GM19238 (cell line): ENCODE results near the gene GRIK4.
"Not testable (repeated sequence)": the region's sequence is repeated elsewhere in the genome, so short reads cannot be mapped to it uniquely, and the experiment has no call there.

Source experiments
- DNase-seq: peaks from one replicate; pipeline ENCODE4 v3.0.0; 2011; ENCODE audit warnings: low spot score; ENCODE audit not compliant: insufficient read length

The GRIK4 gene

DNA sequence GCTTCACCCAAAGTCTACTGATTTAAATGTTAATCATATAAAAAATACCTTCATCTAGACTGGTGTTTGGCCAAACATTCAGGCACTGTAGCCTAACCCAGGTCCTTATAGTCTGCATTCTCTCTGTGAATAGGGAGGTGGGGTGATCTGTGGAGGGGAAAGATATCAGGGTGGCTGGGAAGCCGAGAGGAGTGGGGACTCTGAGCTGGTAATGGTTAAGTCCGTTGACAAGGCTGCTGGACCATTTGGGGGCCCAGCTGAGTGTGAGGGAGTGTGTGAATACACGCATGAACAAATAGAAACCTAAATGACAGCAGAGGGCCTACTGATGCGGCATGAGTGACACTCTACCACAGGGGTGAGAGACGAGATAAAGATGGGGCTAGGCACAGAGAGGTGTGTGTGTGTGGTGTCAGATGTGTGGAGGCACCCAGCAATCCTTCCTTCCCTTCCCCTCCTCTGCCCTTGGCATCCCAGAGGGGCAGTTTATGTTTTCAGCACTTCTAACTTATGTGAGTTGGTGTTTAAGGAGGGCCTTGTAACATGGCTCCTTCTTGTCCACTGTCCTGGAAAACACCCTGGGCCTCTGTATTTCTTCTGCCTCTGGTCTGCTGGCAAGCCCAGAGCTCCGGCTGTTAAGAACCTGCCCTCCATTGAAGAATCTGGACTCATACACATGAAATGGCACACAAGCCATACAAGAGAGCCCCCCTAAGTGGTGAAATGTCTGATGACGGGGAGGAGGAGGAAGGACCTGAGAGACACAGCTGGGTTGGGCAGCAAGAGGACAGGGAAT lies 263.2 kb downstream of the GRIK4 start:
- no peak for DNase-seq

DNA sequence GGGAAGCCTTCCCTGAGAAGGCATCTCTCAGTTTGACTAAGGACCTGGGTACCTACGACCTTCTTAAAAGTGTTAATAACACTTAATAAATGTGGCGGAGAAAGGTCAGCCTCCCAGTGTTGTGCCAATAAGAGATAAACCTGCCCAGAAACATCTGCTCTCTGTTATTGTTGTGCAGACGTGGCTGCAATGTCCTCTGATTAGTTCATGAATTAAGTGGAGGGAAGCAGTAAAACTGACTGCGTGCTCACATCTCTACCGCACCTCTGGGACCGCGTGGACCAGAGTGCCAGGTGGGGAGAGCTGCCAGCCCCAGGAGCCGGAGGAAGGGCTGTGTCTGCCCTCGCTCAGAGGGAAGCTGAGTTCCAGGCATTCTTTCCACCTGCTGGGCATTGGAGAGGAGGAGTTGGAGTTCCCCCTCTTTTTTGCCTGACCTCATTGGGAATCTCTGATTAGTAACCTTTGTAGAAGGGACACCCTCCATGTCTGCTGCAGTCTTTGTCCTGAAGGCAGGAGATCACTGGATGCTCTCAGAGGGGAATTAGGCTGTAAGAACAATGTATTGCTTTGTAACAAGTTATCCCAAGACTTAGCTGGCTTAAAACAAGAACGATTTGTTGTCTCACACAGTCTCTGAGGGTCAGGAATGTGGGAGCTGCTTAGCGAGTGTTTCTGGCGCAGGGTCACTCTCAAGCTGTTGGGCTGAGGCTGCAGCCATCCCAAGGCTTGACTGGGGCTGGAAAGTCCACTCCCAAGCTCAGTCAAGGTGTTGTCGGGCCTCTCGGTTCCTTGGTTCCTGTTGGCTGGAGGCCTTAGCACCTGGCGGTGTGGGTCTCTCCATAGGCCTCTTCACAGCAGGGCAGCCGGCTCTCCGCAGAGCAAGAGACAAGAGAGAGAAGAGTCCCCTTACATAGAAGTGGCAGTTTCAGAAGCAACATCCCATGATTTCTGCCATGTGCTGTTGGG lies 264.7 kb downstream of the GRIK4 start:
- no peak for DNase-seq

DNA sequence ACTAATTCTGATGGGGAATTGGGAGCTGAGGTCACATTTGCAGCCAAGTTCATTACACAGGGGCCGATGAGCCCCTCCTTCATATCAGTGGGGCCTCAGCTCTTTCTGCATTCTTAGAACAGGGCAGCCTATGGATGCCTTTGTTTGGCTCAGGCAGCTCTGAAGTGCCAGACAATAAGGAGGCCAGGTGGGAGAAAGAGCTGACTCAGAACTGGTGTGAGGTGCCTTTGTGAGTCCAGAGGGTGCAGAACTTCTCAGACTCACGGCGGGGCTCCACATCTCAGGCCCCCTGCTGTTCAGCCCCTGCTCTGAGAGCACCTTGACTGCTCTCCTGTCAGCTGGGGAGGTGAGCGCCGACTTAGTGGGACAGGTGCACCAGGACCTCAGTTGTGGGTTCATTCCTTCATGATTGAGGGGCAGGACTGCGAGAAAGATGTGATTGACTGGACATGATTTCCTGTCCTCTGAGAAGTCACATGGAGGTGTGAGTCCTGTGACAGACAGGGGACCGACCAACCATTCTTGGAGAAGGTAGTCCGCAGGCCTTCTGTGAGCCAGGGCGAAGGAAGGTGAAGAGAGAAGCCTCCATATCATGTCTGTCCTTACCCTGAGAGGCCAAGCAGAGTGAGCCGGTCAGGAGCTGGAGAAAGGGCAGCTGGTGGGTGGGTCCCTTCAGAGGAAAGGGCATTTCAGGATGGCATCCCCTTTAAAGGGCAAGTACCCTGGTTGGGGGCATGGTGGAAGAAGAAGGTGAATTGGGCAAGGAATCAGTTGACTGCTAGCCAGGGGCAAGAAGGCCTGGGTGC lies 267.3 kb downstream of the GRIK4 start:
- DNase-seq, result no peak

DNA sequence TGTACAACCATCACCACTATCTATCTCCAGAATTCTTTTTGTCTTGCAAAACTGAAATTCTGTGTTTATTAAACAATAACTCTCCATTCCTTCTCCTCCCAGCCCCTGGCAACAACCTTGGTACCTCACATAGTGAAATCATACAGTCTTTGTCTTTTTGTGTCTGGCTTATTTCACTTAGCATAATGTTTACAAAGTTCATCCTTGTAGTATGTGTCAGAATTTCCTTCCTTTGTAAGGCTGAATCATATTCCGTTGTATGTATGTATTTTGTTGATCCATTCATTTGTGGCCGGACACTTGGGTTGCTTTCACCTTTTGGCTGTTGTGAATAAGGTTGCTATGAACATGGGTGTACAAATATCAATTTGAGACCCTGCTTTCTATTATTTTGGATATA lies 268.7 kb downstream of the GRIK4 start:
- no peak for DNase-seq

DNA sequence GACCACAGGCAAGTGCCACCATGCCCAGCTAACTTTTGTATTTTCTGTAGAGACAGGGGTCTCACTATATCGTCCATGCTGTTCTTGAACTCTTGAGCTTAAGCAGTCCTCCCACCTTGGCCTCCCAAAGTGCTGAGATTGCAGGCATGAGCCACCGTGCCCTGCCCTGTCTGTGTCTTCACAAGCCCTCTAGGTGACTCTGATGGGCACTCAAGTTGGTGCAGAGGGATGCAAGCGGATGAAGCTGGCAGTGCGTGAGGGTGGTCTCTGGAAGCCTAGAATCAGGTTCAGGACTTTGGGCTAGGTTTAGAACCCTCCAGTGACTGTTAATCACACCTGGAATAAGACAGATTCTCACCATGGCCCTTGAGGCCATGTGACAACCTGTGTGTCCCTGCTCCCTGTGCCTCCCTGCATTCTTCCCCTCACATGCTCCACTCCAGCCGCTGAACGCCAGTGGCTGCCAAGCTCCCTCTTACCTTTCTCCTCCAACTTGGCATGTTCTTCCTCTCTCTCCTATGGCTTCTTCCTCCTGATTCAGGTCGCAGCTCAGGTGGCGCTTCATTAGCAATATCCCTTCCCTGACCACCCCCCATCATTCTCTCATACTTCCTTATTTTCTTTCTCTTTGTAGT lies 270.1 kb downstream of the GRIK4 start:
- no peak for DNase-seq

DNA sequence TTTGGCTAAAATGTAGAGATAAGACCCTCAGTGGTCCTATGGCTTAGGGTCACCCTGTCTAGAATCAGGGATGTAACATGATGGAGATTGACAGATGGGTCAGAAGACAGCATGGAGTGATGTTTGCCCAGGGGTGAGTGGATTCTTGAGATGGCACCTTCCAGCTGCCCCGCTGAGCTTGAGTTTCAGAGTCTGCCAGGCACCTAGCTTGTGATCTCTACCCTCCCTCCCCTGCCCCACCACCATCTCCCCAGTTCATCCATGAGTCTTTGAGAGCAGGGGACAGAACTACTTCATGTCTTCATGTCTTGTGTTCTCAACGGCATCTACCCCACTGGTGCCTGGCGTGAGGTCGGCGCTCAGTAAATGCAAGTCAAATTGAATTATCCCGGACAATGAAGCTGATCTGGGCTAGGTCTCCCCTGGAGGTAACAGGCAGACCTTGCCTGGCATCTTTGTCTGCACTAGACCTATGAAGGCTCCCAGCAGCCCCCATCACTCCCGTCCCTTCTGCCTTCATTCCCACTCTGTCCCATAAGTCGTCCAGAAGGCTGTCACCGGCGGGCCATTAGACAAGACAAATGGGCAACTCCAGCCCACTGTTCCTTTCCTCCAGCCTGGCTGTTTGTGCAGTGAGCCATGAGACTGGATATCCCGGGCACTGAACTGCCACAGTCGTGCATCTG lies 273.2 kb downstream of the GRIK4 start:
- no peak for DNase-seq

DNA sequence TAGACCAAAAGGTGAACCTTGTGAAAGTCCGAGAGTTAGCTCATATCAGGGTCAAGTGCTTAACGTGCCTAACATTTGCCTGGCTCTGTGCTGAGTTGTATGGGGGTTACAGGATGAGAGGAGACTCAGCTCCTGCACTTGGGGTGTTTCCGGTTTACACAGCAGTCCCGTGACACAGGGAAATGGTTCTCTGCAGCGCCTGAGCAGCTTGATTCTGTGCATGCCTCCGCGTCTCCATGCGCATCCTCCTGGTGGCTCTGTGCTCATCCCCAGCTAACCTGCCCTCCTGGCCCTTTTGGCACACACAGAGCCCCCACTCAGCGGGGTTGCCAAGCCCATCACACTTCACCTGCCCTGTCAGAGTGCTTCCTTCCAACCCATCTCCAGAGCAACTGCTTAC lies 274.0 kb downstream of the GRIK4 start:
- no peak for DNase-seq

DNA sequence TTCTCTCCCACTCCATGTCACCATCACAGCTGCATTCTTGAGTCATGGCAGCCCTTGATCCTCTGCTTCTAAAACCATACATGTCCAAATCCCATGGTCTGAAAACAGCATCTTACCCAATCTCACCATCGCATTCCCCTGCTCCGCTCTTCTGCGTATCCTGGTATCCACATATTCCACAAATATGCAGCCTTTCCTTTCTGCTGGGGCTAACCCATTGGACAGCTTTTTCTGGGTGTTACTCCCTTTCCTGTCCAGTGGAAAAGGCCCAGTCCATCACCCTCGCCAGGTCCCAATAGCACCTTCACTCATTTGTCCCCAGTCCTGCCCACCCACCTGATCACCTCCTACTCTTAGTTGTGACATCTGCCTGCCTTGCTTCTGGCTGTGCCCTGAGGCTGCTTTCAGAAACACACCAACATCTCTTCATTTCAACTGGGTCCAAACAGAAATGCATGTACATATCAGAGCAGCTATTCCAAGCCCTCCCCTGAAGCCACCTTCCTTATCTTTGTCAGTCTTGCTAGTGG lies 274.7 kb downstream of the GRIK4 start:
- no peak for DNase-seq

DNA sequence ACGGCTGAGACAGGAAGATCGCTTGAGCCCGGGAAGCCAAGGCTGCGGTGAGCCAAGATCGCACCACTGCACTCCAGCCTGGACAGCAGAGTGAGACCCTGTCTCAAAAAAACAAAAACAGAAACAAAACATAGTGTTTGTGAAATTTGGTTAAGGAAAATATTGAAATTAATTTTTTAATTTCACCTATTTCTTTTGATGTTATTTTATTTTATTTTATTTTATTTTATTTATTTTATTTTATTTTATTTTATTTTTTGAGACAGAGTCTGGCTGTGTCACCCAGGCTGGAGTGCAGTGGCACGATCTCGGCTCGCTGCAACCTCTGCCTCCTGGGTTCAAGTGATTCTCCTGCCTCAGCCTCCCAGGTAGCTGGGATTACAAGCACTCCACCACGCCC lies 275.7 kb downstream of the GRIK4 start:
- not testable (repeated sequence) for DNase-seq

DNA sequence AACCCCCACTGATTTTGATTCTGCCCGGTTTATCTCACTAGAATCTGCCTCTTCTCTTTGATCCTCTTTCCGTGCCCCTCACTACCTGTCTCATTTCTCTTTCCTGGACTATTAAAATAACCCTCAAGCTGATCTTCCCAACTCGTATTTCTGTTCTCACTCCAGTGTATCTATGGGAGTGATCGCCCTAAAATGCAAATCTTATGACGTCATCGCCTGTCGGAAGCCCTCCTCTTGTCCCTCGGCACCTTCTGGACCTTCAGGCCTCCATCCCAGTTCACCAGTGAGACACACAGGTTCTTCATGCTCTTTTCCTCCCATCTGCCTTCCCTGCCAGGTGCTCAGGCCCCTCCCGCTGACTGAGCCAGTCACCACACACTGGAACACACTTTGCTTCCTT lies 277.8 kb downstream of the GRIK4 start:
- DNase-seq, result no peak

DNA sequence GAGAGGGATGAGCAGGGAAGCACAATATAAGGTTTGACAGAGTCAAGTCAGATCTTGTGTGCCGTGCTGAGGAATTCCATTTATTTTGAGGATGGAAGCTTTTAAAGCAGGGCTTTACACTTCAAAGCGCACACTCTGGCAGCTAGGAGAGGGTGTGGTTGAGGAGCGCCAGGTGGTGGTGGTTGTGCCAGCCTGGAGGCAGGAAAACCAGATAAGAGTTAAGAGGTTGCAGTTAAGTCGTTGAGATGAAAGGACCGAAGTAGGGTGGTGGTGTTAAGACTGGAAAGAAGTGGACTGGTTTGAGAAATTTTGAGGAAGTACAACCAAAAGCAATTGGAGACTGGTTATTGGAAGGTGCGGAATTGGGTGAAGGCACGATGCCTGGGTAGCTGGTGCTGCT lies 280.8 kb downstream of the GRIK4 start:
- no peak for DNase-seq

DNA sequence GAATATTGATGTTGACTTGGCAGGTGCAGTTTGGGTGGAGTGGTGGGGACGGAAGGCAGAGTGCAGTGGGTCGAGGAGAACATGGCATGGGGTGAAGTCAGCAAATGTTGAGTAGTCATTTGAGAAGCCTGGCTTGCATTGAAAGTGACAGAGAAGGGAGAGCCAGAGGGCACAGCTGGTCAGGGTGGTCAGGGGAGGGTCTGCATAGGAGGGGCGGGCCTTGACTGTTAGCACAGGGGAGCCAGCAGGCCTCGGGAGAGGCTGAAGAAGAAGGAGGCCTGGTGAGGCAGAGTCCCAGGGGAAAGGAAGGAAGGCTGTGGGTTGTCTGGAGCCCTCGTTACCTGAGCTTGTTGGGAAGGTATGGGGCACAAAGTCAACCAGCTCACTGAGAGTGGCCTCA lies 281.6 kb downstream of the GRIK4 start:
- no peak for DNase-seq

DNA sequence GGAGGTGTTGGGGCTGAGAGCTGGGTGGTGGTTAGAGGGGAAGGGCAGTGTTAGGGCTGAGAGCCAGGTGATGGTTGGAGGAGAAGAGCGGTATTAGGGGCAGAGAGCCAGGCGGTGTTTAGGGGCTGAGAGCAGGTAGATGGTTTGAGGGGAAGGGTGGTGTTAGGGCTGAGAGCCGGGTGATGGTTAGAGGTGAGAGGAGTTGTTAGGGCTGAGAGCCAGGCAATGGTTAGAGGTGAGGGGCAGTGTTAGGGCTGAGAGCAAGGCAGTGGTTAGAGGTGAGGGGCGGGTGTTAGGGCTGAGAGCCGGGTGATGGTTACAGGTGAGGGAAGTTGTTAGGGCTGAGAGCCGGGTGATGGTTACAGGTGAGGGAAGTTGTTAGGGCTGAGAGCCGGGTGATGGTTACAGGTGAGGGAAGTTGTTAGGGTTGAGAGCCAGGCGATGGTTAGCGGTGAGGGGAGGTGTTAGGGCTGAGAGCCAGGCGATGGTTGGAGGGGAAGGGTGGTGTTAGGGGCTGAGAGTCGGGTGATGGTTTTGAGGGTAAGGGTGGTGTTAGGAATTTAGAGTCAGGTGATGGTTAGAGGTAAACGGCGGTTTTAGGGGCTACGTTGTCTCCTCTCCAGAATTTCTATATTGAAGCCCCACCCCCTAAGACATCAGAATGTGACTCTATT lies 282.4 kb downstream of the GRIK4 start:
- no peak for DNase-seq

DNA sequence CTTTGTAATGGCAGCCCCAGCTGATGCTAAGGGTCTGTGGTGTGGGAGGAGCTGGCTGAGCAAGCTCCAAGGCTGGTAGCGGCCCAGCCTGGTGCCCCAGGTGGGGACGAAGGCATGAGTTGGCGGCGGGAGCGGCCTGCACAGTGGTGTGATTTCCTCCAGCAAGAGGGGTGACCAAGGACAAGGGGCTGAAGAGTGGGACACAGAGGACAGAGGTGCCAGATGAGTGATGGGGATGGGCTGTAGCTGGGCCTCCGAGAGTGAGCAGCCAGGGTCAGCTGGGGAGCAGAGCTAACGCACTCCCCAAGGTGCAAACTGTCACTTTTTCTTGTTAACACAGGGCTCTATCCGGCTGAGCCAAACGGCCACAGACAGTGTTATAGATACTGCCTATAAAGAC lies 283.2 kb downstream of the GRIK4 start:
- no peak for DNase-seq

DNA sequence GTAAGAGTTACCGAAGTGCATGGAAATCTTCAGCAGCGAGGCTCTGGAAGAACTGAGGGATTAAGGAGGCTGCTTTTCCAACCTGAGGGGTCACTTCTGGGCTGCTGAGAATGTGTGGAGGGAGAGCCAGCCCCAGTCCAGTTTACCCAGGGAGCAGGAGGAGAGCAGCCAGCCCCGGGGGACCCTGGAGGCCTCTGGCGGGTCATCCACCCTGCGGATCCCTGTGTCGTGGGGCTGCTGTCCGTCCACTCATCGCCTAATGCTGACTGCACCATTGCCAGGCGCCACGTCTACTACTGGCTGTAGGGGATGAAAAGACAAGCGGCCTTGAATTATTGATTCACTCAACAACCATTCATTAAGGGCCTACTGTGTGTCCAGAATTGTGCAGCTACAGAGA lies 283.6 kb downstream of the GRIK4 start:
- DNase-seq, result no peak

DNA sequence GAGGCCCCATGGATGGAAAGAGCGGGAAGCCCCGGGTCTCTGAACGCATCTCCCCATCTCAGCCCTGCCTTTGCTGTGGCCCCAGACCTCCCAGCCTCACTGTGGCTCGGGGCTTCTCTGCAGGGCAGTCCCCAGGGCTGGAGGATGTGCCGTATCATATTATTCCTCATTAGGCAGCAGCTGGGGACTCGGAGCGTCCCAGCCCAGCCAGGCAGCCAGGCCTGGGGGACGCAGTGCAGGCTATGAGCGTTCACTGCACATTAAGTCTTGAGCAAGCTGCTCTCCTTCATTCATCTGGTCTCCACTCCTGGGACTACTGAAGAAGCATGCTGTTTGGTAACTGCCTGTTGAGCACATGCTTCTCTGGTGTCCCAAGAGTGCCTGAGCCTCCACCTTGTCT lies 285.6 kb downstream of the GRIK4 start:
- no peak for DNase-seq

DNA sequence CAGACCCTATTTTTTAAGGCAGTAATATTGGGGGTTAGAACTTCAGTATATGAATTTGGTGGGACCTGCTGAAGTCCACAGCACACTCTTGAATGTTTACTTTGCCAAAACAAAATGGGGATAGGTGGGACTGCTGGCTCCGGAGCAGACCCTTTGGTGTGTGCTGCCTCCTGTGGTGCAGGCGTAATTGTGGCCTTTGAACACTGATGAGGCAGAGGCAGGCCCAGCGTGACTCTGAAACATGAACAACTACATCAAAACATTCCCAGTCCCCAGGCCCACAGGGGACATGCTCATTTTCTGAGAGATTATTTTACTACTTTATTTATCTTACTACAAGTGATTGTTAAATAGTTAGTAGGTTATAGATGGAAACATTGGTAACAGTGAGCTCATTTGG lies 287.3 kb downstream of the GRIK4 start:
- DNase-seq, result no peak

DNA sequence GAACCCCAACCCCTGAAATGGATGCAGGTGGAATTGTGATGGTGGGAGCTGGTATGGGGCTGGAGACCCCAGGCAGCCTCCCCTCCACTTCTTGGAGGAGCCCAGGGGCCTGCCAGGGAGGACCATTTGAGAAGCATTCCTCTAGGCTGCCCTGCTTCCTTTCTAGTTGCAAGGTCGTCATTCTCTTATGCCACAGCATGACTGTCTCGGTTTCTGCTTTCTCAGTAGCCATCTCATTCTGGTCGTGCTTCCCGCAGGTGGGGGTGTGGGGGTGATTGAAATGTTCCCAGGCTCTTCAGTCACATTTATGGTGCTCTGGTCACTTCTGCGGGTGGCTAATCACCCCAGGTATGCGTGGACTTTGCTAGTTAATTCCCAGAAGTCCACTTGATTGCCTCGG lies 288.7 kb downstream of the GRIK4 start:
- no peak for DNase-seq

DNA sequence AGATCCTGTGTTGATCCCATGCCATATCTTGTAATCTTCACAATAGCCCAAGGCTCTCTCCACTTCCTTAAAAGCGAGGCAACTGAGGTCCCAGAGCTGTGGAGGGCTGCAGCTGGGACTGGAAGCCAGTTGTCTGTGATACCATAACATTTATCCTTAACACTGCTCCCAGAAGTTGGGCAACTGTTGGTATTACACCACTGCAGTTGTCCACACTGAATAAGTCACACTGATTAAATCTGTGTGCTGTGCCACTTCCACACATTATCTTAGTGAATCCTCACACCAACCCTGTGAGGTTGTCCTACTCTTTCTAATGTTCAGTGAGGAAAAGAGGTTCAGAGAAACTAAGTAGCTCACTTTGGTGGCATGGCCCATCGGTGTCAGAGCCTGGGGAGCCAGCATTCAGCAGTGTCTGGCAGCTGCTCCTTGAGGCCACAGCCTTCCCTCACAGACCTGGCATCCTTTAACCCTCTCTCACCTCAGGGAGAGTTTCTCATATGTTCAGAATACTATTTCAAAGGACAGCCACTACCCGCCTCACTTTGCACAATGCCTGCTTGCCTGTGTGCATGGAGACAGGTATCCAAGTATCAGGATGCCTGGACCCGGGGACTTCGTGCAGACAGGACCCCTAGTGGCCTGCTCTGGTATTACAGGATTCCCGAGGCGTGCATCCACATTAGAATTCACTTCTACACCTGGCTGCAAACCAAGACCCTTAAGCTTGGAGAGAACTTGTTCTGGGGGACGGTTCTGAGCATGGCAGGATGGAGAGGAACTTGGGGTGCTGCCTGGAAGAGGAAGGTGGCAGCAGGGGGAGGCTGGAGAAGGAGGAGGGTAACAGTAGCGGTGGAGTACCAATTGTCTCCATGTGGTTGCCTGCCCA lies 290.5 kb downstream of the GRIK4 start:
- peak; percentile 61 for DNase-seq
